ENCODE measurements around the gene ILK. TPM values are rescaled to one million over a fixed set of nuclear protein-coding genes. Genes with fewer than 3 reads are reported as not detected.

Gene ILK
- total RNA-seq, 1 experiment from 2014 or later, result 73.5 TPM

- TF ChIP-seq YY1 (IDR thresholded peaks at IDR 0.05; ENCODE audit: extremely low read depth, insufficient replicate concordance, low read depth, low read length) (no peak), CBX3 (IDR thresholded peaks at IDR 0.05; ENCODE audit: low read depth) (no peak), EZH2 (IDR thresholded peaks at IDR 0.05) (no peak), FOSL1 (IDR thresholded peaks at IDR 0.05; ENCODE audit: low read depth) (no peak), RAD21 (IDR thresholded peaks at IDR 0.05; ENCODE audit: low read depth) (no peak), TCF7L2 (IDR thresholded peaks at IDR 0.05; ENCODE audit: borderline replicate concordance, extremely low read depth, insufficient read depth, insufficient read length) (no peak), ELF1 (IDR thresholded peaks at IDR 0.05; ENCODE audit: borderline replicate concordance, low read depth) (no peak), ZBTB33 (IDR thresholded peaks at IDR 0.05; ENCODE audit: extremely low read depth, insufficient replicate concordance, low read length) (no peak), CEBPB (IDR thresholded peaks at IDR 0.05; ENCODE audit: low read depth) (no peak), ATF3 (IDR thresholded peaks at IDR 0.05) (no peak), REST (IDR thresholded peaks at IDR 0.05; ENCODE audit: low read depth) (no peak), MAX (IDR thresholded peaks at IDR 0.05) (no peak), SIN3A (IDR thresholded peaks at IDR 0.05; ENCODE audit: low read depth) (no peak), SP1 (IDR thresholded peaks at IDR 0.05; ENCODE audit: low read depth) (no peak)
- no peak for ATAC-seq
- Histone ChIP-seq H2AFZ (ENCODE audit: low read depth, low read length, poor library complexity, severe bottlenecking) (no peak overlapping the region), H3K9me2 (ENCODE audit: insufficient read depth) (no peaks in the 10 kb centered on the region), H3K36me3 (ENCODE audit: control insufficient read depth in 1 of 2, insufficient read depth in 2 of 2, low read length in 2 of 2) (no peaks in the 10 kb centered on the region), H3K9me3 (ENCODE audit: control insufficient read depth in 1 of 2, insufficient read depth in 1 of 2, low read depth in 1 of 2, low read length in 2 of 2) (no peaks in the 10 kb centered on the region), H3K9ac (ENCODE audit: low read length) (no peak overlapping the region), H3K79me2 (ENCODE audit: insufficient read depth, low read length) (no peaks in the 10 kb centered on the region), H4K20me1 (ENCODE audit: insufficient read depth) (no peaks in the 10 kb centered on the region), H3K4me3 (replicated peaks in 1 of 2; ENCODE audit: low read depth in 1 of 2, low read length in 2 of 2) (no peak overlapping the region), H3K27me3 (ENCODE audit: insufficient read depth, low read length) (no peaks in the 10 kb centered on the region), H3K27ac (ENCODE audit: low read depth, low read length) (no peak overlapping the region), H3K4me2 (ENCODE audit: low read length) (no peak overlapping the region), H3K4me1 (ENCODE audit: control insufficient read depth in 1 of 2, insufficient read depth in 2 of 2, low read length in 2 of 2) (no peaks in the 10 kb centered on the region)
- RAD21 ChIA-PET (ENCODE audit: low non-redundant PET in 1 of 2, low total read pairs in 2 of 2, uncharacterized antibody in 2 of 2, unreplicated experiment in 2 of 2), result no interaction called here
- DNase-seq (ENCODE audit: low read depth, low spot score), result no peak
- CTCF ChIA-PET, result no interaction called here
- POLR2A ChIA-PET, result no interaction called here
- intact Hi-C loops (cut with micrococcal nuclease), result no loop called here
- no TSS peak for BruUV-seq (replicated peaks)
Measured at GRCh38 chr11:6570691-6571427, 32.7 kb upstream of the ILK start.

All from HCT116 (cell line).